GM19099 (cell line): ENCODE measurements around the gene WDR38.

Experiments used
- POLR2A ChIP-seq: IDR thresholded peaks from 3 replicates; pipeline ENCODE4 v1.6.1; 2011; ENCODE audit warnings: low read depth; ENCODE audit not compliant: insufficient read length; ENCODE audit errors: extremely low read depth

Gene WDR38, protein sequence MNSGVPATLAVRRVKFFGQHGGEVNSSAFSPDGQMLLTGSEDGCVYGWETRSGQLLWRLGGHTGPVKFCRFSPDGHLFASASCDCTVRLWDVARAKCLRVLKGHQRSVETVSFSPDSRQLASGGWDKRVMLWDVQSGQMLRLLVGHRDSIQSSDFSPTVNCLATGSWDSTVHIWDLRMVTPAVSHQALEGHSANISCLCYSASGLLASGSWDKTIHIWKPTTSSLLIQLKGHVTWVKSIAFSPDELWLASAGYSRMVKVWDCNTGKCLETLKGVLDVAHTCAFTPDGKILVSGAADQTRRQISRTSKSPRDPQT

DNA sequence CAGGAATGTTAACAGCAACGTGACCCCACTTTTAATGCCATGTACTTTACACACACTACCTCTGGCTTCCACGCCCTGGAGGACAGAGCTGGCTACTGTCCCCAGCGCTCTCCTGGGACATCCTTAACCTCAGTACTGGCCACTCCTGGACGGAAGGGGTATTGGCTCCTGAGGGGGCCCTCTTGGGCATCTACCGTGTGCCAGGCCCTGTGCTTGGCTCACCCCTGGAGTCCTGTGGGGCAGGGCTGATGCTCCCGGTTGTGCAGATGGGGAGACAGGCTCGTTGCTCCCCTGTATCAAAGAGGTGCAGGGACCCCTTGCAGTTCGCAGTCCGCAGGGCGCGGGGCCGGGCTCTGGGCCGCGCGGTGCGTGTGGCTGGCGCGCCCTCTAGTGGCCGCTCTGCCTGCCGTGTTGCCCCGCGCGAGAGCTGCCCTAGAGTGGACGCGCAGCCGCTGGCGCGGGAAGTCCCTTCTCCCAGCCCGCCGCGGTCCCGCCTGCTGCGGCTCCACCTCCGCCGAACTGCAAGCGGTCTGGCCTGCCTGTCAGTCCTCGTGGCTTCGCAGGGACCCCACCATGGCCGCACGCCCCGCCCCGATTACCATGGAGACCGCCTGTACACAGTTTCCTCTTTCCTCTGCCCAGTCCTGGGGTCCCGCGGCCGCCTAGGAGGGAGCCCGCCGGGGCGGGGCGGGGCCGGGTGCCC, at the start of gene WDR38:
Gene WDR38 (plus strand): TSS at position 632 of the 703 bp plus-strand sequence. CDS start 72 bp downstream, outside the sequence.
- no peak for TF ChIP-seq POLR2A

DNA sequence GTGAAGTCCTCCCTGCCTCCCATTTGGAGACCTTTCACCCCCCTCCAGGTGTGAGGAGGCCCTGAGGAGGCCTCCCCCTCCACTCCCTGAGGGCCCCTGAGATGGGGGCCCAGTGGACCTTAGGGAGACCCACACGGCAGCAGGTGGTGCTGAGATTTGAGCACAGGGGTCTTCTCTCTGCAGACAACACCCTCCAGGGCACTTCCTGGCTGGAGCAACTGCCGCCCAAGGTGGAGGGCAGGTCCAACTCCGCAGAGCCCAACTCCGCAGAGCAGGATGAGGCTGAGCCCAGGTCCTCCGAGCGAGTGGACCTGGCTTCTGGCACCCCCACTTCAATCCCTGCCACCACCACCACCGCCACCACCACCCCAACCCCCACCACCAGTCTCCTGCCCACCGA, 49.3 kb upstream of the WDR38 start:
- TF ChIP-seq POLR2A = no peak

DNA sequence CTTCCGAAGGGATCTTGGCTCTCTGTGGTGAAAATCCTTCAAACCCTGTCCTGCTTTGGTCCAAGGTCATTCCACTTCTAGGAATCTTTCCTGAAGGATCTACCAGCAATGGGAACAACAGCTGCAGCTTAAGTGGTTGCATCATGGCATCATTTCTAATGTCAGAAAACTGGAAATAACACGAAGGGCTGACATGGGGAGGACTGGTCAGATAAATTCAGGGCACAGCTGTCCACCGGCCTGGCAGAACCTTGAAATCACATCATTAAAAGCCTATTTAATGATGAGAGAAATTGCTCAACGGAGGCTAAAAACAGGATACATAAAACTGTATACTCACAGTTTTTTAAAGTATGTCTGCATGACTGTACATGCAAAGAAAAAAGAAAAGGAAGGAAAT, 48.1 kb upstream of the WDR38 start:
- no peak for TF ChIP-seq POLR2A

DNA sequence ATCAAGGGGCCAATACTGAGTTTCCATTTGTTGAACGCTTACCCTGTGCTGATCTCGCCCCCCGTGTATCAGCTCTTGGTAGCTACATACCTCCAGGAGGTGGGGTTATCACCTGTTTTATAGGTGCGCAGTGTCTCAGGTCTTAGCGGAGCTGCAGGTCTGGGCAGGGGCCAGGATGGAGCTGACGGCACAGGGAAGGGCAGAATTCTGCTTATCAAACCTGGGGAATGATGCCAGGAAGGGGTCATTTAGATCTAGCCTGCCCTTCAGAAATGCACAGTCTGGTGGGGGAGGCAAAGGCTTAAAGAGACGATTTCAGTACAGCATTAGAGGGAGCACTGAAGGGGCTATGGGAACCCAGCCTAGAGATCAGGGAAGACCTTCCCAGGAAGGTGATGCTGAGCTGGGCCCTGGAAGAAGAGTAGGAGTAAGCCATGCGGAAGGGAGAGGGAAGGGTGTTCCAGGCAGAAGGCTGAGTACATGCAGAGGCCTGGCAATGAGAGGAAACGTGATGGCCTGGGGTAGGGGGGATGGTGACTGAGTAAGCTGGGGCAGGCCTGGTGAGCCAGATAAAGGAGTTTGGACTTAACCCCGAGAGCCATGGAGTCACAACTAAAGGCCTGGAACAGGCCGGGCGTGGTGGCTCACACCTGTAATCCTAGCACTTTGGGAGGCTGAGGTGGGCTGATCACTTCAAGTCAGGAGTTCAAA, 44.9 kb upstream of the WDR38 start:
- no peak for TF ChIP-seq POLR2A

DNA sequence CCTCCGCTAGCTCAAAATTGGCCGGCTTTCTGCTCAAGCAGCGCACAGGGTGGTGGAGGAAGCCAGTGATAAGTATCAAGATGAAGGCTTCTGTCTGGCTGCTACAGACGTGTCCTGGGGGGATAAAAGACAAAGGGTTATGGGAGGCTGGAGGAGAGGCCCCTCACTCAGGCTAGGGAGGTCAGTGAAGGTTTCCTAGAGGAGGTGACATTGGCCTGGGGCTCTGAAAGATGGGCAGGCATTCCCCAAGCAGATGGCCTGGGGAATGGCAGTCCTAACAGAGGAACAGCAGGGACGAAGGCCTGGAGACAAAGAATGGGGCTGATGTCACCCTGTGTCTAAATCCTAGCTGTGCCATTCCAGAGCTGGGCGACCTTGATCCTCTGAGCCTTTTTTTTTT, 44.0 kb upstream of the WDR38 start:
- no peak for TF ChIP-seq POLR2A

DNA sequence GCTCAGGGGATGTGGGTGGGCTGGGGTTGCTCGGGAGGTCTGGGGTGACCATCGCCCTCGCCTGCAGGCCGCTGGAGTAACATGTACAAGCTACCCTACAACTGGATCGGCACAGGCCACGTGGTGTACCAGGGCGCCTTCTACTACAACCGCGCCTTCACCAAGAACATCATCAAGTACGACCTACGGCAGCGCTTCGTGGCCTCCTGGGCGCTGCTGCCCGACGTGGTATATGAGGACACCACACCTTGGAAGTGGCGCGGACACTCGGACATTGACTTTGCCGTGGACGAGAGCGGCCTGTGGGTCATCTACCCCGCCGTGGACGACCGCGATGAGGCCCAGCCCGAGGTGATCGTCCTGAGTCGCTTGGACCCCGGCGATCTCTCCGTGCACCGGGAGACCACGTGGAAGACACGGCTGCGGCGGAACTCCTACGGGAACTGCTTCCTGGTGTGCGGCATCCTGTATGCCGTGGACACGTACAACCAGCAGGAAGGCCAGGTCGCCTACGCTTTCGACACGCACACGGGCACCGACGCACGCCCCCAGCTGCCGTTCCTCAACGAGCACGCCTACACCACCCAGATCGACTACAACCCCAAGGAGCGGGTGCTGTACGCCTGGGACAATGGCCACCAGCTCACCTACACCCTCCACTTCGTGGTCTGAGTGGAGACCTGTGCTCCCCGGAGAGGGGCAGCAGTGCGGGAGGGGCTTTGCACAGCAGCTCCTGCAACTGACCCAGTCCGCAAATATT, 43.3 kb upstream of the WDR38 start:
- no peak for TF ChIP-seq POLR2A

DNA sequence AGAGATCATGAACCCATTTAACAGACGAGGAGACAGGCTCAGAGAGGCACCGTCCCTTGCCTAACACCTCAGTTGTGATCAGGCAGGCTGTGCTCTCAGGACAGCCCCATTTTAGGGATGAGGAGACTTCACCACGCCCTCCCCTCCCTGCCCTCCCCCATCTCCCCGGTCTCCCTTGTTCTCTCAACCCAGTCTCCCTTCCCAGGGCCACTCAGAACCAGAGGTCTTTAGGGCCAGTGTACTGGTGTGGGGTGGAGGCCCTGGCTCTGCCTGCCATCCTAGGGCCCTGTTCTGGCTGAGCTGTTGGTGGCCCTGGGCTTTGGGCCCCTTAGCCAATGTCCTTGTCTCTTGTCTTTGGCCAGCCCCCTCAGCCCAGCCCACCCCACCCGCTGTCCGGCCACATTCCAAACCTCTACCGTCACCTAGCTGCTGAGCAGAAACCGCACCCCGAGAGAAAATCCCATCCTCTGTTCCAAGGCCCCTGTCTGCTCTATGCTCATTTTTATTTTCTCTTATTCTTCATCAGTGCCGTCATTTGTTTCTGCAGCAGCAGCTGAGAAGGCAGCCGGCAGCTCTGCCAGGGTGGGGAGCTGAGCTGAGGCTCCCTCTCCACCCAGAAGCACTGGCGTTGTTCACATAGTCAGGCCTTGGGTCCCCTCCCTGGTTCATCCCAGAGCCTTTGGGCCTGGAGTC, 42.5 kb upstream of the WDR38 start:
- TF ChIP-seq POLR2A = no peak

DNA sequence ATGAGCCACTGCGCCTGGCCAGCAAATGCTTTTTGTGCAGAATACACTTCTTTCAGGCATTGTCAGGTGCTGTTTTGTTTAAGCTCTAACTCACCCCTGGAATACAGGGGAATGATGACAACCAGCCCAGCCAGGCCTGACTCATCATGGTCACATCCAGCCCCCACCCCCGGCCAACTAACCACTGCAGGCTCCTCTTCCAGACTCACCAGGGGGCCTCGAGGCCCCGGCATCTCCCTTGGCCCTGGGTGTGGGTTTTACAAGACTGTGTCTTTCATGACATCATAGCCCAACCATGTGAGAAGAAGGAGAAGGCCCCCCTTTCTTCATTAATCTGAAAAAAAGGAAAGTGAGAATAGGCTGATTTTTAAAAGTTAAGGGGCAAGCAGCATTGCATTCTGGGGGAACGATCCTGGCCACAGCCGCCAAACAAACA, 40.8 kb upstream of the WDR38 start:
- no peak for TF ChIP-seq POLR2A

DNA sequence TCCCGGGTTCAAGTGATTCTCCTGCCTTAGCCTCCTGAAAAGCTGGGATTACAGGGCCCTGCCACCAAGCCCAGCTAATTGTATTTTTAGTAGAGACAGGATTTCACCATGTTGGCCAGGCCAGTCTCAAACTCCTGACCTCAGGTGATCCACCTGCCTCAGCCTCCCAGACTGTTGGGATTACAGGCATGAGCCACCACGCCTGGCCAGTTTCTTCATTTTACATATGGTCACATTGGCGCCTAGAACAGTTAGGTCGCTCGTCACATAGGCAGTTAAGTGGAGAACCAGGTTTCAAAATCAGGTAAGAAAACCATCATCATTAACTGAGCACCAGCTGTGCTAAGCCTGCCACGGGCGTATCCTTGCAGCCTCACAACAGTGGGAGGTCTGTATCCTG, 40.2 kb upstream of the WDR38 start:
- no peak for TF ChIP-seq POLR2A

DNA sequence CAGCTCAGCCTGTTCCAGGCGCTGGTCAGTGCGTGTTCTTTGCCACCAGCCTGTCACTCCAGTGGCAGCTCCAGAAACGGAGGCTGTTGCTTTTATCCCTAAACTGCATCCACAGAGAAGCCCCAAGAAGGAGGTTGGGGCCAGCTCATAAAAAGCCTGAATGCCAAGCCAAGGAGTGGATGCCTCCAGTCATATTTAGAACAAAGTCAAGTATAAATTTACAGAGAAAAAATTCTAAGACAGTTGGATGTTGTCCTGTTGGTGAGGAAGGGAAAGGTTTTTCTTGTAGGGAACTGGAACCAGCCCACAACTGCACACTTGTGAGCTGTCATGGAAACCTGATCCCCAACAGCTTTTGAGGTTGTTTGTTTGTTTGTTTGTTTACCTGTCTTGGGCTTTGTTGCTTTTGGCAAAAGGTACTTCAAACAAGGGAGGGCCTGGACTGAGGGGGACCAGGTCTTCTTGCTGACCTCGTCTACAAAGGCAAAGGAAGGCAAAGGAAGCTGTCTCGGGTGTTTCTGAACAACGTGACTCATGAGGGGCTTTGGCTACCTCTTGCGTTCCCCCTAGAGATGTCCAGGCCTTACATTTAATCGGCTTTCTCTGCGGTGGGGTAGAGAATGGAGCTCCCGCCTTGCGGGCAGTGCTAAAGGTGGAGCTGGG, 39.6 kb upstream of the WDR38 start:
- no peak for TF ChIP-seq POLR2A

DNA sequence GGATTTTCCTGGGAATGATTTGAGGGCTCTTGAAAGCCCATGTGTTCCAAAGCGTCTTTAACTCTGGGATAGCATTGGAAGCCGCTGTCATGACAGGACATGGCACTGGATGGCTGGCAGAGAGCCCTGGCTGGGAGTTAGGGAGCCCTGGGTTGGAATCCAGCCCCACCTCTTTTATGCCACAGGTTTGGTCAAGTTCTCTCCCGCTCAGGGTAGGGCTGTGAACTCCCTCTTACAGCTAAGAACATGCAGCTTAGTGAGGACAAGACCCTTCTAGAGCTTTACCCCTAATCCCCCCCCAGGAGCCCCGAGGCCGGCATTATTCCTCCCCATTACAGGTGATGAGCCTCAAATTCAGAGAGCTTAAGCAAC, 39.1 kb upstream of the WDR38 start:
- no peak for TF ChIP-seq POLR2A

DNA sequence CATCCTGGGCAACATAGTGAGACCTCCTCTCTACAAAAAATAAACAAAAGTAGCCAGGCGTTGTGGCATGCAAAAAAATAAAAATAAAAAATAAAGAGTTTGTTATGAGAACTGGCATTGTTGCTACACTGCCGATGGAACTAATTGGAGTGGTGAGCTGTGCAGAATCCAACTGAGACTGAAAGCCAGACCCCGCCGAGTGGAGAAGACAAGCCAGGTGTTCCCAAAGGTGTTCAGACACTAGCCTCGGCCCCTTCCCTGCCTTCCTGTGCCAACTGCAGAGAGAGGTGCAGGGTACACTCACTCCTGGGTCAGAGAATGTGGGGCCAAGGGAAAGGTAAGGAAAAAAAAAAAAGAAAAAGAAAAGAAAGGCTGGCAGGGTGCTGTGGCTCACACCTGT, 37.7 kb upstream of the WDR38 start:
- TF ChIP-seq POLR2A = no peak

DNA sequence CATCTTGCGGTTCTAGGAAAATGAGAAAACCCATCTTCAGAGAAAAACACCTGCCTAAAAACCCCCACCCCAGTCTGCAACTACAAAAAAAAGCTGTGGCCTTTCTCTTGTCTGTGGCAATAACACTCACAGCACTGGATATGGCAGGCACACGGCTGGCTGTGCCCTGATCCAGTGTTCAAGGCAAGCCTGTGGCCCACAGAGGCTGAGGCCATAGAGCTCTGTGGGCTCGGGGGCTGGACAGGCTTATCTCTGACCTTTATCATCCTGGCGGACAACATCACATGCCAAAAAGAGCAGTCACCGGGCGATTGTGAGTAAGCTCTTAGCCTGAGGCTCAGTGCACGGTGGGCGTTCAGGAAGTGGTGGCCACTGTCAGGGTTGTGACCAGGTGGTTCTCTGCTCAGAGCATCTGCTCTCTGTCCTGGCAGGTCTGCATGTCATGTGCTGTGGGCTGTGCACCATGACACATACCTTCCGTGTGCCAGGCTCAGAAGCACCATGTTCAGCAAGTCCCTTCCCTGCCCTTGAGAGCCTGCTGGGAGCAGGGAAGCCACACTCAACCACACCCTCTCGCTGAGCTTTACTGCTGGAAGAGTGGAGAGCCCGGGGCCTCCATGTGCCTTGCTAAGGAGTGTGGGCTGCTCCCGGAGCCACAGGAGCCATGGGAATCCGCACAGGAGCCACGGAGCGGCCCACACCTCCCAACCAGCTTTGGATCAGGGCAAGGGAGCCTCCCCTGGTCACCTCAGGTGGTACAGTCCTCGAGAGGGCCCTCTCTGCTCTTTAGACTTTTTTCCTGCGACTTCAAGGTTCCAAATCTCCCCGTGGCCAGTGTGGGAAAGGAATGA, 34.6 kb upstream of the WDR38 start:
- no peak for TF ChIP-seq POLR2A
